K562 (cell line): Measurements from ENCODE around the gene TM7SF2. TPM values are rescaled to one million over a fixed set of nuclear protein-coding genes. Genes with fewer than 3 reads are reported as not detected.

Experiments used
- ARID3A ChIP-seq: IDR thresholded peaks from 2 replicates; pipeline ENCODE4 v1.6.1; 2012; ENCODE audit warnings: low read depth, low read length, improper control_type of control experiment, borderline replicate concordance
- BCLAF1 ChIP-seq, 2 experiments: fragments of 450-650 bp in 1 of 2; IDR thresholded peaks; 2 replicates each; pipeline ENCODE4 v1.6.1; 2011 to 2017; ENCODE audit warnings: low read depth in 2 of 2, antibody characterized with exemption in 1 of 2, borderline replicate concordance in 1 of 2, low read length in 1 of 2, mild to moderate bottlenecking in 1 of 2, mixed read lengths in 1 of 2; ENCODE audit not compliant: control insufficient read depth in 1 of 2
- CCAR2 ChIP-seq: fragments of 200-400 bp; formaldehyde crosslinking; IDR thresholded peaks from 2 replicates; pipeline ENCODE4 v1.6.1; 2017; ENCODE audit warnings: mild to moderate bottlenecking, low read depth, low read length
- FOXA1 ChIP-seq: fragments of 450-650 bp; IDR thresholded peaks from 2 replicates; pipeline ENCODE4 v1.6.1; 2016; ENCODE audit warnings: mild to moderate bottlenecking, borderline replicate concordance
- GATA2 ChIP-seq: sonication (generic); formaldehyde crosslinking; IDR thresholded peaks from 2 replicates; pipeline ENCODE4 v1.4.0; 2020; ENCODE audit warnings: mild to moderate bottlenecking, missing genetic modification reagents
- MTA2 ChIP-seq: fragments of 450-650 bp; IDR thresholded peaks from 2 replicates; pipeline ENCODE4 v1.6.1; 2016; ENCODE audit warnings: low read depth
- RNF2 ChIP-seq: sonication (generic); IDR thresholded peaks from 2 replicates; pipeline ENCODE4 v1.6.1; 2016
- TARDBP ChIP-seq: fragments of 450-650 bp; IDR thresholded peaks from 2 replicates; pipeline ENCODE4 v1.6.1; 2016
- UBTF ChIP-seq, 2 experiments: IDR thresholded peaks; 2 replicates each; pipeline ENCODE4 v1.6.1; 2012; ENCODE audit warnings: improper control_type of control experiment in 2 of 2, low read depth in 2 of 2, low read length in 2 of 2, borderline replicate concordance in 1 of 2
- XRCC4 ChIP-seq: IDR thresholded peaks from one replicate; pipeline ENCODE4 v1.6.1; 2011; ENCODE audit not compliant: insufficient read depth, insufficient read length; ENCODE audit errors: extremely low read depth
- ZBTB34 ChIP-seq: fragments of 250-450 bp; sonication (Bioruptor Pico); IDR thresholded peaks from 2 replicates; pipeline ENCODE4 v1.8.0; 2021; ENCODE audit warnings: mild to moderate bottlenecking, moderate library complexity
- ZNF133 ChIP-seq: fragments of 250-450 bp; sonication (Bioruptor Pico); IDR thresholded peaks from 2 replicates; pipeline ENCODE4 v1.4.0; 2020; ENCODE audit warnings: mild to moderate bottlenecking
- ZNF239 ChIP-seq: fragments of 250-450 bp; sonication (Bioruptor Pico); IDR thresholded peaks from 2 replicates; pipeline ENCODE4 v1.4.0; 2020; ENCODE audit warnings: mild to moderate bottlenecking
- ZNF253 ChIP-seq: fragments of 250-450 bp; sonication (Bioruptor Pico); conservative IDR thresholded peaks from 2 replicates; pipeline ENCODE4 v1.6.1; 2021; ENCODE audit warnings: mild to moderate bottlenecking
- ZNF274 ChIP-seq: IDR thresholded peaks from 2 replicates; pipeline ENCODE4 v1.6.1; 2011; ENCODE audit warnings: low read depth, mild to moderate bottlenecking, low read length, moderate library complexity, borderline replicate concordance
- ZNF449 ChIP-seq: fragments of 250-450 bp; sonication (Bioruptor Pico); IDR thresholded peaks from 2 replicates; pipeline ENCODE4 v1.8.0; 2022; ENCODE audit warnings: moderate library complexity, mild to moderate bottlenecking, inconsistent platforms
- ZNF589 ChIP-seq: fragments of 200-800 bp; sonication (Bioruptor generic); IDR thresholded peaks from 2 replicates; pipeline ENCODE4 v1.6.1; 2016; ENCODE audit warnings: low read depth, missing genetic modification characterization, missing compliant biosample characterization
- polyA plus RNA-seq, 8 experiments: library from polyadenylated mRNA; depleted of rRNA in 4 of 8; stranded (reverse) in 5 of 8; unstranded in 3 of 8; fragments of >200 nt; fragmentation: Nextera tagmentation in 2 of 8; fragmentation: Illumina TruSeq in 1 of 8; extraction: Ambion mirVana in 2 of 8; extraction: Trizol in 1 of 8; gene quantifications; 2 replicates each; pipeline versions ENCODE4 v1.2.1 to v1.2.3, GENCODE V29; 2011 to 2014; ENCODE audit warnings: inconsistent platforms in 1 of 8, missing spikeins in 1 of 8
- total RNA-seq, 7 experiments: library from RNA; depleted of rRNA in 6 of 7; stranded (reverse); fragments of >200 nt in 6 of 7; fragmentation: Illumina TruSeq in 2 of 7; extraction: Trizol in 2 of 7; gene quantifications; 2 replicates each; pipeline versions ENCODE4 v1.2.1 to v1.2.3, GENCODE V29; 2011 to 2021; ENCODE audit warnings: low replicate concordance in 1 of 7

TM7SF2 gene
- total and polyA plus RNA-seq, 9 of the 15 experiments (the other 6 are each of a cell fraction or from before 2014, with no cell fraction given) = 1.2 to 22.0 (median 14.3) TPM

GRCh38 chr11:65083834-65084597 lies 27.7 kb upstream of the TM7SF2 start, which contains the start of the genes CDCA5 and ZFPL1 (continued):
- TF ChIP-seq ZNF133 (CRISPR knock-in tag) = 0 out of 2 replicates have a peak, but pooled peaks have one; percentile 23
- TF ChIP-seq ZNF449 (CRISPR knock-in tag) = 0 out of 2 replicates have a peak, but pooled peaks have one; percentile 21
- TF ChIP-seq ZNF274 = no peak
- no peak for TF ChIP-seq BCLAF1 (IDR thresholded peaks at IDR 0.05; ENCODE audit: borderline replicate concordance in 1 of 2, control insufficient read depth in 1 of 2, low read depth in 2 of 2, low read length in 1 of 2)
- no peak for TF ChIP-seq FOXA1
- TF ChIP-seq RNF2 = peak; percentile 17; the same call in 1 of the 2 replicates
- TF ChIP-seq XRCC4 = no peak
- no peak for TF ChIP-seq CCAR2
- TF ChIP-seq ZNF253 (CRISPR knock-in tag) = no peak
- peak; percentile 13; the same call in 1 of the 2 replicates for TF ChIP-seq TARDBP
- TF ChIP-seq MTA2 = no peak
- no peak for TF ChIP-seq ZNF239 (CRISPR knock-in tag)
- TF ChIP-seq UBTF (IDR thresholded peaks at IDR 0.05; ENCODE audit: borderline replicate concordance in 1 of 2, low read depth in 2 of 2, low read length in 2 of 2) = no peak
- no peak for TF ChIP-seq ZBTB34 (CRISPR knock-in tag)
- TF ChIP-seq ZNF589 = no peak
- TF ChIP-seq ARID3A = no peak
- no peak for TF ChIP-seq GATA2 (CRISPR knock-in tag)
